Testis (tissue), 2 donors: ENCODE data around the gene PMM2.

ENCODE experiments used
- POLR2A ChIP-seq: fragments of 450-650 bp; IDR thresholded peaks from one replicate; pipeline ENCODE4 v1.6.1; 2017; ENCODE audit warnings: antibody characterized with exemption, mild to moderate bottlenecking, moderate library complexity
- TF ChIP-seq, protein P1 (sequence below), 3 experiments: fragments of 450-650 bp in 2 of 3; fragments of 200-600 bp in 1 of 3; sonication (generic) in 1 of 3; IDR thresholded peaks; one replicate each; pipeline ENCODE4 v1.5.1; 2016 to 2019; ENCODE audit warnings: antibody characterized with exemption in 3 of 3, mild to moderate bottlenecking in 2 of 3, moderate library complexity in 1 of 3

DNA sequence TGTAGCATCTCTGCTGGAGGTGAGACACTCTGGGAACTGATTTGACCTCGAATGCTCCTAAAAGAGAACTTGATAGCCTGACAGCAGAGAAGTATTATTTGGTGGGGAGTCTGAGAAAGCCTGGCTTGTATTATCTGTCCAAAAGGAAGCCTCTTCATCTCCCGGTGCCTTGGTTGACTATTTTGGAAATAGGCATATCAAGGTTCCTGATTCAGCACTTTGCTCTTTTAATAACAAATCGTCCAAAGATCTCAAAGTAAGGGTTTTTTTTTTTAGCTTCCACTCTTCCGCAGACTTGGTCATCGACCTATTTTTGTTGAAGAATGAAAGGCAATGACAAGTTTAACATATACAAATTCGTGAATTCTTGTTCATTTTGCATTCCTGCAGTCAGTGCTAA, 15.0 kb upstream of the PMM2 start:
- TF ChIP-seq, protein P1, sequence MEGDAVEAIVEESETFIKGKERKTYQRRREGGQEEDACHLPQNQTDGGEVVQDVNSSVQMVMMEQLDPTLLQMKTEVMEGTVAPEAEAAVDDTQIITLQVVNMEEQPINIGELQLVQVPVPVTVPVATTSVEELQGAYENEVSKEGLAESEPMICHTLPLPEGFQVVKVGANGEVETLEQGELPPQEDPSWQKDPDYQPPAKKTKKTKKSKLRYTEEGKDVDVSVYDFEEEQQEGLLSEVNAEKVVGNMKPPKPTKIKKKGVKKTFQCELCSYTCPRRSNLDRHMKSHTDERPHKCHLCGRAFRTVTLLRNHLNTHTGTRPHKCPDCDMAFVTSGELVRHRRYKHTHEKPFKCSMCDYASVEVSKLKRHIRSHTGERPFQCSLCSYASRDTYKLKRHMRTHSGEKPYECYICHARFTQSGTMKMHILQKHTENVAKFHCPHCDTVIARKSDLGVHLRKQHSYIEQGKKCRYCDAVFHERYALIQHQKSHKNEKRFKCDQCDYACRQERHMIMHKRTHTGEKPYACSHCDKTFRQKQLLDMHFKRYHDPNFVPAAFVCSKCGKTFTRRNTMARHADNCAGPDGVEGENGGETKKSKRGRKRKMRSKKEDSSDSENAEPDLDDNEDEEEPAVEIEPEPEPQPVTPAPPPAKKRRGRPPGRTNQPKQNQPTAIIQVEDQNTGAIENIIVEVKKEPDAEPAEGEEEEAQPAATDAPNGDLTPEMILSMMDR (IDR thresholded peaks at IDR 0.05) = no peak
- TF ChIP-seq POLR2A = no peak
